CD14-positive monocyte (primary cell): Measurements from ENCODE around the gene SHBG. TPM values are rescaled to one million over a fixed set of nuclear protein-coding genes. Genes with fewer than 3 reads are reported as not detected.

ENCODE experiments used
- DNase-seq, 3 donors: peaks; one replicate each; pipeline ENCODE4 v3.0.0-alpha.2; 2011 to 2022
- H2AFZ ChIP-seq: 2 replicates; pipeline ENCODE4 v1.6.0; 2012; ENCODE audit warnings: mild to moderate bottlenecking, low read depth, low read length, inconsistent platforms; ENCODE audit not compliant: insufficient read depth, poor library complexity, severe bottlenecking
- H3K27ac ChIP-seq, 2 donors: 1 replicate in 1 of 2; 2 replicates in 1 of 2; pipeline ENCODE4 v1.5.1; 2012 to 2013; ENCODE audit warnings: low read length in 2 of 2, control low read depth in 1 of 2, inconsistent platforms in 1 of 2, low read depth in 1 of 2, mild to moderate bottlenecking in 1 of 2
- H3K27me3 ChIP-seq, 2 donors: one replicate each; pipeline versions ENCODE4 v1.6.0 to v1.6.1; 2011 to 2013; ENCODE audit warnings: low read length in 2 of 2; ENCODE audit not compliant: control insufficient read depth in 2 of 2, insufficient read depth in 2 of 2
- H3K36me3 ChIP-seq, 2 donors: replicated peaks in 1 of 2; 1 replicate in 1 of 2; 2 replicates in 1 of 2; pipeline versions ENCODE4 v1.5.1 to v1.6.1; 2012 to 2013; ENCODE audit warnings: low read length in 2 of 2, control low read depth in 1 of 2, inconsistent platforms in 1 of 2, mild to moderate bottlenecking in 1 of 2; ENCODE audit not compliant: insufficient read depth in 2 of 2, control insufficient read depth in 1 of 2
- H3K4me1 ChIP-seq, 2 donors: 1 replicate in 1 of 2; 2 replicates in 1 of 2; pipeline versions ENCODE4 v1.5.1 to v1.6.1; 2012 to 2013; ENCODE audit warnings: low read length in 2 of 2, control low read depth in 1 of 2, inconsistent platforms in 1 of 2, mild to moderate bottlenecking in 1 of 2, moderate library complexity in 1 of 2; ENCODE audit not compliant: insufficient read depth in 2 of 2, control insufficient read depth in 1 of 2
- H3K4me2 ChIP-seq: replicated peaks from 2 replicates; pipeline ENCODE3; 2012; ENCODE audit warnings: low read length, moderate library complexity, mild to moderate bottlenecking; ENCODE audit not compliant: poor library complexity, severe bottlenecking; ENCODE audit errors: extremely low read depth
- H3K4me3 ChIP-seq, 3 experiments: fragments of 200-600 bp in 1 of 3; sonication (generic) in 1 of 3; replicated peaks in 1 of 3; 1 replicate in 2 of 3; 2 replicates in 1 of 3; pipeline ENCODE4 v1.5.1; 2011 to 2013; ENCODE audit warnings: low read length in 3 of 3, mild to moderate bottlenecking in 3 of 3, control low read depth in 2 of 3, low read depth in 2 of 3, inconsistent platforms in 1 of 3, moderate library complexity in 1 of 3
- H3K79me2 ChIP-seq: 2 replicates; pipeline ENCODE4 v1.6.0; 2012; ENCODE audit warnings: mild to moderate bottlenecking, control low read depth, inconsistent platforms, low read length, moderate library complexity; ENCODE audit not compliant: insufficient read depth
- H3K9ac ChIP-seq: 2 replicates; pipeline ENCODE4 v1.6.0; 2017; ENCODE audit warnings: low read length, mild to moderate bottlenecking; ENCODE audit not compliant: insufficient read depth, poor library complexity, severe bottlenecking
- H3K9me3 ChIP-seq, 2 donors: replicated peaks in 1 of 2; 1 replicate in 1 of 2; 2 replicates in 1 of 2; pipeline versions ENCODE4 v1.5.1 to v1.6.1; 2012 to 2013; ENCODE audit warnings: low read length in 2 of 2, control low read depth in 1 of 2; ENCODE audit not compliant: control insufficient read depth in 1 of 2, insufficient read depth in 1 of 2
- H4K20me1 ChIP-seq: 2 replicates; pipeline ENCODE4 v1.6.0; 2012; ENCODE audit warnings: mild to moderate bottlenecking, low read length, control low read depth, moderate library complexity; ENCODE audit not compliant: insufficient read depth
- H3K27ac Mint-ChIP-seq, 7 donors: one replicate each; pipeline ENCODE4 v1.8.0; 2020; ENCODE audit warnings: mild to moderate bottlenecking in 7 of 7, mixed read lengths in 7 of 7, moderate library complexity in 6 of 7, inconsistent platforms in 2 of 7
- H3K27me3 Mint-ChIP-seq, 3 donors: one replicate each; pipeline ENCODE4 v1.8.0; 2021 to 2022; ENCODE audit warnings: low read depth in 3 of 3, mild to moderate bottlenecking in 3 of 3, mixed read lengths in 3 of 3, moderate library complexity in 3 of 3, inconsistent platforms in 1 of 3
- H3K36me3 Mint-ChIP-seq, 2 donors: one replicate each; pipeline ENCODE4 v1.8.0; 2020; ENCODE audit warnings: mixed read lengths in 2 of 2, inconsistent platforms in 1 of 2, mild to moderate bottlenecking in 1 of 2
- H3K4me1 Mint-ChIP-seq: one replicate; pipeline ENCODE4 v1.8.0; 2020; ENCODE audit warnings: mild to moderate bottlenecking, mixed read lengths
- H3K4me3 Mint-ChIP-seq, 2 donors: one replicate each; pipeline ENCODE4 v1.8.0; 2020; ENCODE audit warnings: mild to moderate bottlenecking in 2 of 2, mixed read lengths in 2 of 2, moderate library complexity in 1 of 2
- H3K9me3 Mint-ChIP-seq, 7 donors: one replicate each; pipeline ENCODE4 v1.8.0; 2020 to 2022; ENCODE audit warnings: mixed read lengths in 7 of 7, mild to moderate bottlenecking in 6 of 7, moderate library complexity in 6 of 7, inconsistent platforms in 2 of 7
- WGBS: methylation state at CpG from one replicate; pipeline ENCODE4 v1.1.5; 2013; ENCODE audit warnings: missing lambda C conversion rate; ENCODE audit not compliant: insufficient coverage; 5-methylcytosine and 5-hydroxymethylcytosine counted together
- intact Hi-C, 2 donors: fragments of 100-400 bp; cut with micrococcal nuclease; formaldehyde crosslinking; loops; one replicate each; pipeline versions ENCODE4 v1.15.0 to v1.15.1; 2023
- polyA plus RNA-seq, 3 donors: library from polyadenylated mRNA; depleted of rRNA in 1 of 3; unstranded in 2 of 3; stranded (reverse) in 1 of 3; fragments of 300-500 nt in 2 of 3; fragments of >200 nt in 1 of 3; fragmentation: Illumina TruSeq in 2 of 3; gene quantifications; 1 replicate in 2 of 3; 2 replicates in 1 of 3; pipeline ENCODE4 v1.2.3, GENCODE V29; 2012 to 2021
- TF ChIP-seq, protein P1 (sequence below): fragments of 200-600 bp; IDR thresholded peaks from one replicate; pipeline ENCODE4 v1.8.0; 2022; ENCODE audit warnings: antibody characterized with exemption, mild to moderate bottlenecking

The SHBG gene
- polyA plus RNA-seq, 3 donors = 0.43 TPM; not detected in 1

DNA sequence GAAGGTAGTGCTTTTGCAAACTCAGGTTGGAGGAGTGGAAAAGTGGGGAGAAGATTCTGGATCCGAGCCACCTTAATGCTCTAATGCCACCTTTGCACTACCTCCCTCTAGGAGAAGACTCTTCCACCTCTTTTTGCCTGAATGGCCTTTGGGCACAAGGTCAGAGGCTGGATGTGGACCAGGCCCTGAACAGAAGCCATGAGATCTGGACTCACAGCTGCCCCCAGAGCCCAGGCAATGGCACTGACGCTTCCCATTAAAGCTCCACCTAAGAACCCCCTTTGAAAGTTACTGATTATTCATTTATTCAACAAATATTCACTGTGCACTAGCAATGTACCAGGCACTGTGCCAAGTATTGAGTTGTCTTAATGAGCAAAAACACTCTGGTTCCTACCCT, 3.2 kb downstream of the SHBG start:
- H4K20me1 ChIP-seq = no peaks in the 10 kb centered on the region
- H3K27me3 ChIP-seq = no peaks in the 10 kb centered on the region
- no CpG with 5 or more reads among the region's 2 CpGs for WGBS
- no peak overlapping the region for H3K27ac ChIP-seq
- Mint-ChIP-seq H3K4me1 (peaks cover 10% of the 10 kb centered on the region), H3K9me3 (peaks cover 0 to 3% (median 0%) of the 10 kb centered on the region in 7 donors), H3K36me3 (no peaks in the 10 kb centered on the region), H3K27ac (no peak overlapping the region), H3K4me3 (no peak overlapping the region), H3K27me3 (peaks cover 1 to 8% (median 3%) of the 10 kb centered on the region in 3 donors)
- no peaks in the 10 kb centered on the region for H3K79me2 ChIP-seq
- H2AFZ ChIP-seq = no peak overlapping the region
- no peaks in the 10 kb centered on the region for H3K9me3 ChIP-seq
- H3K36me3 ChIP-seq = no peaks in the 10 kb centered on the region
- intact Hi-C loops = no loop called here
- TF ChIP-seq, protein P1, sequence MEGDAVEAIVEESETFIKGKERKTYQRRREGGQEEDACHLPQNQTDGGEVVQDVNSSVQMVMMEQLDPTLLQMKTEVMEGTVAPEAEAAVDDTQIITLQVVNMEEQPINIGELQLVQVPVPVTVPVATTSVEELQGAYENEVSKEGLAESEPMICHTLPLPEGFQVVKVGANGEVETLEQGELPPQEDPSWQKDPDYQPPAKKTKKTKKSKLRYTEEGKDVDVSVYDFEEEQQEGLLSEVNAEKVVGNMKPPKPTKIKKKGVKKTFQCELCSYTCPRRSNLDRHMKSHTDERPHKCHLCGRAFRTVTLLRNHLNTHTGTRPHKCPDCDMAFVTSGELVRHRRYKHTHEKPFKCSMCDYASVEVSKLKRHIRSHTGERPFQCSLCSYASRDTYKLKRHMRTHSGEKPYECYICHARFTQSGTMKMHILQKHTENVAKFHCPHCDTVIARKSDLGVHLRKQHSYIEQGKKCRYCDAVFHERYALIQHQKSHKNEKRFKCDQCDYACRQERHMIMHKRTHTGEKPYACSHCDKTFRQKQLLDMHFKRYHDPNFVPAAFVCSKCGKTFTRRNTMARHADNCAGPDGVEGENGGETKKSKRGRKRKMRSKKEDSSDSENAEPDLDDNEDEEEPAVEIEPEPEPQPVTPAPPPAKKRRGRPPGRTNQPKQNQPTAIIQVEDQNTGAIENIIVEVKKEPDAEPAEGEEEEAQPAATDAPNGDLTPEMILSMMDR = no peak
- DNase-seq = no peak
- no peak overlapping the region for H3K4me3 ChIP-seq
- no peak overlapping the region for H3K9ac ChIP-seq
- H3K4me1 ChIP-seq = peaks cover 4 to 5% of the 10 kb centered on the region in 2 donors
- no peak overlapping the region for H3K4me2 ChIP-seq

DNA sequence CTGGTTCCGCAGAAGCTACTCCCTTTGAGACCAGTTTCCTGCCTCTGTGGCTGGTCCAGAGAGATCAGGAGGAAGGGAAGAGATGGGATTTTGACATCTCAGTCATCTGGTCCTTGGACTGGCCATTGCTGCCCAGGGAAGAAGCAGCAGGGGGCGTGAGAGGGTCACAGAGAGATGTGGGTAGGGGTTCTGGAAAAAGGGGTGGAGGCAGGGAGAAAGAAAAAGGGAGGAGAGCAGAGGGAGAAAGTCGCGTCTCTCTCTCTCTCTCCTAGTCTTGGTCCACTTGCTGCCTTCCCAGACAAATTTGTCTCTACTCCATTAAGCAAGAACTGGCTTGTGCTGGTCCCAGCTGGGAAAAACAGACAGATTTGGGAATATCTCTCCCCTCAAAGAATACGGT, 4.4 kb downstream of the SHBG start:
- Histone ChIP-seq H3K36me3 (no peaks in the 10 kb centered on the region), H2AFZ (no peak overlapping the region), H3K4me3 (no peak overlapping the region), H3K9me3 (no peaks in the 10 kb centered on the region), H3K27ac (no peak overlapping the region), H3K4me1 (peaks cover 3 to 5% of the 10 kb centered on the region in 2 donors), H3K4me2 (no peak overlapping the region), H3K27me3 (no peaks in the 10 kb centered on the region), H3K9ac (no peak overlapping the region), H4K20me1 (no peaks in the 10 kb centered on the region), H3K79me2 (no peaks in the 10 kb centered on the region)
- 53% methylated on average over 2 of the region's 5 CpGs for WGBS
- intact Hi-C loops = no loop called here
- TF ChIP-seq, protein P1 = peak; percentile 63
- peak in 2 of 3 donors; percentile 43 to 48 for DNase-seq
- Mint-ChIP-seq H3K9me3 (peaks cover 0 to 3% (median 0%) of the 10 kb centered on the region in 7 donors), H3K4me1 (peaks cover 15% of the 10 kb centered on the region), H3K4me3 (no peak overlapping the region), H3K27me3 (peaks cover 2 to 11% (median 7%) of the 10 kb centered on the region in 3 donors), H3K36me3 (no peaks in the 10 kb centered on the region), H3K27ac (peak overlapping the region in 1 of 7 donors; percentile 70)
